Epithelial cell of proximal tubule (primary cell): Measurements from ENCODE around the gene MMAB. TPM values are rescaled to one million over a fixed set of nuclear protein-coding genes. Genes with fewer than 3 reads are reported as not detected.

Experiments used
- DNase-seq: peaks from one replicate; pipeline ENCODE4 v3.0.0-alpha.2; 2011; ENCODE audit warnings: low read depth
- H3K4me3 ChIP-seq: 2 replicates; pipeline ENCODE4 v1.5.1; 2011; ENCODE audit warnings: low read depth, mild to moderate bottlenecking, low read length
- CTCF ChIP-seq: conservative IDR thresholded peaks from 2 replicates; pipeline ENCODE4 v1.5.1; 2012; ENCODE audit warnings: low read depth, mild to moderate bottlenecking, low read length
- total RNA-seq: library from RNA; depleted of rRNA; stranded (reverse); fragments of >200 nt; gene quantifications from 2 replicates; pipeline ENCODE4 v1.2.3, GENCODE V29; 2015

The MMAB gene
- total RNA-seq, 1 donor from 2014 or later = 33.3 TPM

DNA sequence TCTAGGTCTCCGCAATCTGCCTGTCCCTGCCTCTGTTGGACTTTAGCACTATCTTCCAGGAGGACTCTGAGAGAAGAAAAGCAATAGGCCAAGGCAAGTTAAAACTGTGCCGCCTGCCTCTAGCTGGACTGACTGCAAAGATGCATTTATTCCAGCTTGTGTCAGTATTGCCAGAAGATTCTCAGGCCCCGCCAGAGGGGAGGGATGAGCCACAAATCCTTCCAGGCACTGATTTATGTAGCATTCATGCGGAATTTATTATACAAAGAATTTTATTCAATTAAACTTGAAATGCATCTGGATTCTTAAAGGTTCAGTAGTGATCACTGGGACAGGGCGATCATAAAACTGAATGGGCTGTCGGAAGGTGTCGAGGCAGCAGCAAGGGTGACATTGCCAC is 19.8 kb downstream of the MMAB start:
- DNase-seq = no peak

GRCh38 chr12:109552971-109553370 is 20.3 kb downstream of the MMAB start:
- no peak for DNase-seq
- TF ChIP-seq CTCF = no peak

More for the DNA sequence above, 19.8 kb downstream of the MMAB start:
- no peak overlapping the region for H3K4me3 ChIP-seq
- no peak for TF ChIP-seq CTCF

DNA sequence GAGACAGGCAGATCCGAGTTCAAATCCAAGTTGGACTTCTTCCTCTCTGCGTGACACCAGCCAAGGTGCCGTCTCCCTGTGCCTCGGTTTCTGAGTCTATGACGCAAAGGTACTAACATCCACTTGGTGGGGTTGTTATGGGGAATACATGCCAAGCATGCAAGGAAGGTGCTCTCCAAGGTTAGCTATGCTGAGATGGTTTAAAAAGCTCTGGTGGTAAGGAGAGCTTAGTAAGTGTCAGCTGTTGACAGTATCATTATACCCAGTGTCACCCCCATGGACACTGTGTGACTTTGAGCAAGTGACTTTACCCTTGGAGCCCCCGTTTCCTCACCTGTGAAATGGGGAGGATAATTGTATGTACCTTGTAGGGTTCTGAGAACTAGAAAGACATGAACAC is 22.2 kb downstream of the MMAB start:
- no peak overlapping the region for H3K4me3 ChIP-seq
- no peak for TF ChIP-seq CTCF
- DNase-seq = no peak

More at GRCh38 chr12:109552971-109553370, 20.3 kb downstream of the MMAB start:
- no peak overlapping the region for H3K4me3 ChIP-seq

- no peak for TF ChIP-seq CTCF
- DNase-seq = no peak
- H3K4me3 ChIP-seq = no peak overlapping the region
Observed at GRCh38 chr12:109550281-109550680, 23.0 kb downstream of the MMAB start.

GRCh38 chr12:109549613-109550270 is 23.6 kb downstream of the MMAB start:
- TF ChIP-seq CTCF = no peak
- H3K4me3 ChIP-seq = no peak overlapping the region
- no peak for DNase-seq

DNA sequence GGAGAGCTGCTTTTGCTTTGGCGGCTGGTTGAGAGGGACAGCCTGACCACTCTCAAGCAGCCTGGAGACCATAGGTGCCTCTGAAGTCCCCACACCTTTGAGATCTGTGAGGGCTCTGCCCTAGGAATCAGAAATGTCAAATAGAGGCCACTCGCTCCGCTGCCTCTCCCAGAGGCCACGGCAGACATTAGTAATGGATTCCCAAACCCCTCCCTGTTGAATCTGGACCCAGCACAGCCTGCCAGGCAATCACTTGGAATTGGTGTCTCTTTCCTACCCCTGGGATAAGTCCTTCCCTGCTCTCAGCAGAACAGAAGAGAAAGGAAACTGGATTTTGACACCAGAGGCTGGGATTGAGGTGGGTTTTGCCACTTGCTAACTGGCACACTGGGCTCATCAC is 25.0 kb downstream of the MMAB start:
- H3K4me3 ChIP-seq = no peak overlapping the region
- DNase-seq = no peak
- no peak for TF ChIP-seq CTCF

- no peak for TF ChIP-seq CTCF
- DNase-seq = no peak
- no peak overlapping the region for H3K4me3 ChIP-seq
Observed at GRCh38 chr12:109547286-109547685, 26.0 kb downstream of the MMAB start.
